ENCODE data around the gene HOXD9. TPM values are rescaled to one million over a fixed set of nuclear protein-coding genes. Genes with fewer than 3 reads are reported as not detected.

The HOXD9 gene
- total RNA-seq, 1 donor from 2014 or later, result not detected

GRCh38 chr2:176084611-176085119 lies 37.9 kb upstream of the HOXD9 start:
- intact Hi-C loops (cut with DNase I), result loop anchor here (5.0 kb wide), 3 partner anchors 82 to 667 kb away; partner anchors contain the start of gene LNPK
- DNase-seq (ENCODE audit: missing footprints), result no peak

GRCh38 chr2:176085120-176085788 lies 37.3 kb upstream of the HOXD9 start:
- intact Hi-C loops (cut with DNase I), result loop anchor here (5.0 kb wide), 1 partner anchor 668 kb away; no protein-coding TSS in a partner anchor
- DNase-seq (ENCODE audit: missing footprints) (no peak), ATAC-seq (no peak)

More at GRCh38 chr2:176084611-176085119, 37.9 kb upstream of the HOXD9 start:
- ATAC-seq, result no peak

GRCh38 chr2:176085861-176086771 lies 36.4 kb upstream of the HOXD9 start:
- intact Hi-C loops (cut with DNase I), result loop anchor here (2.0 to 5.0 kb wide), 2 partner anchors 395 to 669 kb away; no protein-coding TSS in a partner anchor
- DNase-seq (ENCODE audit: missing footprints), result no peak
- ATAC-seq, result peak; percentile 21

DNA sequence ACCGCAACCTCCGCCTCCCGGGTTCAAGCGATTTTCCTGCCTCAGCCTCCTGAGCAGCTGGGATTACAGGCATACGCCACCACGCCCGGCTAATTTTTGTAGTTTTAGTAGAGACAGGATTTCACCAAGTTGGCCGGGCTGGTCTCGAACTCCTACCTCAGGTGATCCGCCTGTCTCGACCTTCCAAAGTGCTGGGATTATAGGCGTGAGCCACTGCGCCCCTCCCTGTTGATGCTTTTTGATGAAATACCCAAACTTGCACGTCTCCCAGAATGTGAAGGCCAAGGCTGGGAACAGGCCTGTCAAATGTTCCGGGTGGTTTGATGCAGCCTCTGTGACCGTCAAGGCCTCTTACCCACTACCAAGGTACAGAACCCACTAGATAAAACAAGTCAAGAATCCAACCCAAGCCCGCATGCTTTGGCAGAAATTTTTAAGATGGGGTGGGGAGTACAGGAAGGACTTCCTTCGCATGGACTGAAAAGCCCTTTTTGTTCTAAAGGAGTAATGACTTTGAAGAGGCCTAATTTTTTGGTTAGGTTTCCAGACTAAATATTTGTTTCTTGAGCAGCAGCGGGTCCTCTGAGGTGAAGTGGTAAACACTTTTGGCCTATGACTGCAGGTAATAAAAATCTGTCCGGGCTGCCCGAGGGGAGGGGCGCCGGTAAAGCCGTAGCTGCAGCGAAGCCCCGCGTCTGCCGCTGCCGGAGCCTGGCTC lies 35.0 kb upstream of the HOXD9 start:
- ATAC-seq (no peak), DNase-seq (ENCODE audit: missing footprints) (no peak)
- intact Hi-C loops (cut with DNase I), result loop anchor here (2.0 to 5.0 kb wide), 2 partner anchors 397 to 670 kb away; no protein-coding TSS in a partner anchor

DNA sequence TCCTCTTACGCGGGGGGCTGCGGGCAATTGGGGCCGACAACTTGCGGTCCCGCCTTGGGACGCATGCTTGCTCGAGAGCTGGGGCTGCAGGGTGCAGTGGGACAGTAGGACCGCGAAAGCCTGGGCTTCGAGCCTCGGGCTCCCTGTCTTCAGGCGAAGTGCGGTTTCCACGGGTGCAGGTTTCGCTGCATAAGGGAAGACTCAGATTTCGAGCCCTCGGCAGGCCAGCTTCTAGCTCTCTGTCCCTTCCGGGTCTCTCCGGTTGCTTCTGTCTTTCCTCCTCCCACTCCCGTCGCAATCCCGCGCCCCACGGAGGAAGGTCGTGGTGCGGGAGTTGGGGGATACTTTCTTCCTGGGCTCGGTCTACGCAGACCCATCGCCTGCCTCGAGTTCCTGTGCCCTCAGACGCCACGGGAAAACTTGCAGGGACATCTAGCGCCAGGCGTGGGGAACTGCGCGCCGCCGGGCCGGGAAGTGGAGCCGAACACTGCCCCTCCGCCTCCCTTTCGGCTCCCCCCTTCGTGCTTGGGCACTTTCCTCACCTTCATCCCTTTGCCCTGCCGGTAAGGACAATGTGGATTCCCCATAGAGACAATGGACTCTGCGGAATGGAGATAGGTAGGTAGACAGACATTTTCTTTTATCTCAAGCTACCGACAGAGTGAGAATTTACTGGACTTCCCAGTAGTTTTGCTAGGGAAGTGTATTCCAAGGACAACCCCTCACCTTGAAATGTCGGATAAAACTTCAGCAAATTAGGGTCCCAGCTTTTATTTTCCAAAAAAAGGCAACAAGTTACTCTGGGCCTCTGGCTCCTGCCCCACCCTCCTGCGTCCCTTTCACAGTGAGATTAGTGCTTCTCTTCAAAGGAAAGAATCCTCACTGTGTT lies 34.2 kb upstream of the HOXD9 start:
- DNase-seq (ENCODE audit: missing footprints), result no peak
- peak; percentile 80 for ATAC-seq
- intact Hi-C loops (cut with DNase I), result loop anchor here (5.0 kb wide), 1 partner anchor 671 kb away; no protein-coding TSS in a partner anchor

DNA sequence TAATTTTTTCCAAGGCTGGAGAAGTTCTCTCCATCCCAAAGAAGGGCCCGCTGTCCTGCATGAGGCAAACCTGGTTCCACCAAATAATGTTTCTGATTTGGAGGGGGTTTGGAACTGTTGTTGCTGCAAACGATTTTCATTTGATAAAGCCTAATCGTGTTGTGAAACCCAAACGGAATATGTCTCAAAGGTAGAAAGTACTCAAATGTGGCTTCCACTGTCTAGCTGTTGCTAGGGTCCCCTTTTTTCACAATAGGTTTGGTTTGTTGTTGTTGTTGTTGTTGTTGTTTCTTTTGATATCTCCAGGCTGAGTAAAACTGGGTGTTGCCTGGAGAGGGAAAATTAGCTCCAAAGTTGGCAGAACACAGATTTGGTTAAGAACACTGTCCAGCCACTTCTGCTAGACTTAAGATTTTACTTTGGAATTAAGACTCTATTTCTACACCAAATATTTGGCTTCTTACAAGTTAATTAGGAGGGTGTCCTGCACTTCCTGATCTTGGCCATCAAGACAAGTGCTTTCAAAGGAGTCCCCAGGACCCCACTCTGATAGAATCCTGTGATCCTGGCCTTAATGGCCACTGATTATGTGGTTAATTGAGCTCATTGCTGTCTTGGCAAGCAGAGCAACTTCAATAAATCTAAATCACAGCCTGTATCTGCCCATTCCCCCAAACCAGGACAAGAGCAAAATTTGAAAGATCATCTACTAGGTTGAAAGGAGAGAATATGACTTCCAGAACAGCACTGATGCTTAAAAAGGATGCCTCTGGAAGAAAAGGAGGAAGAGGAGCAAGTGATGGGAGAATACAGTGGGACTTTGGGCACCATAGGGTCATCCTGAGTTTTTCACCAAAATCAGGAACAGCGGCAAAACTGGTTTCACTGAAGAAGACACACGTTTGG lies 33.3 kb upstream of the HOXD9 start:
- intact Hi-C loops (cut with DNase I), result loop anchor here (5.0 kb wide), 1 partner anchor 672 kb away; no protein-coding TSS in a partner anchor
- DNase-seq (ENCODE audit: missing footprints) (no peak), ATAC-seq (no peak)

DNA sequence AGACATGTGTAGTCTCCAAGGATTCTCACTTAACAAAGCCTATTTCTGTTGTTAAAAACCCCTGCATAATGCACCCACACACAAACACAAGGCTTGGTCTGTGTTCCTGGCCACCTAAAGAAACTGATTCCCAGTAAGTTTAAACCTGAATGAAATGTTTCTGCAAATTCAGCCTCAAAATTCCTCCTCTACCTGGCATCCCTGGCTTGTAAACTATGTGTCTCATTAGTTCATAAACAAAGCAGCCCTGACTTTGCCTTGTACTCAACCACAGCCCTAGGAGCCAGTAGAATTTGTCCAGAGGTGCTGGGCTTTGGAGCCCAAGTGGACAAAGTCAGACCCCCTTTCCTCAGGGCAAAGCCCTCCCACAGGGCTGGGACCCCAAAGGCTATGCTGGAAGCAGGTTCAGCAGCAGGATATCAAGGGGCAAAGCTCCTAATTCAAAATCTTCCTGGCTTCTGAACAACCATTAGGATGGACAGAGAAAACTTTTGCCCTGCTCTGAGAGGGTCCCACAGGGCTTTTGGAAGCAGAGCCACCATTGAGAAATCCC lies 32.6 kb upstream of the HOXD9 start:
- intact Hi-C loops (cut with DNase I), result loop anchor here (5.0 to 10.0 kb wide), 2 partner anchors 673 to 835 kb away; no protein-coding TSS in a partner anchor

GRCh38 chr2:176090862-176091261 lies 31.7 kb upstream of the HOXD9 start:
- DNase-seq (ENCODE audit: missing footprints), result no peak
- intact Hi-C loops (cut with DNase I), result loop anchor here (10.0 kb wide), 1 partner anchor 836 kb away; no protein-coding TSS in a partner anchor
- ATAC-seq, result no peak

More for the DNA sequence above, 32.6 kb upstream of the HOXD9 start:
- ATAC-seq, result no peak
- DNase-seq (ENCODE audit: missing footprints), result no peak

DNA sequence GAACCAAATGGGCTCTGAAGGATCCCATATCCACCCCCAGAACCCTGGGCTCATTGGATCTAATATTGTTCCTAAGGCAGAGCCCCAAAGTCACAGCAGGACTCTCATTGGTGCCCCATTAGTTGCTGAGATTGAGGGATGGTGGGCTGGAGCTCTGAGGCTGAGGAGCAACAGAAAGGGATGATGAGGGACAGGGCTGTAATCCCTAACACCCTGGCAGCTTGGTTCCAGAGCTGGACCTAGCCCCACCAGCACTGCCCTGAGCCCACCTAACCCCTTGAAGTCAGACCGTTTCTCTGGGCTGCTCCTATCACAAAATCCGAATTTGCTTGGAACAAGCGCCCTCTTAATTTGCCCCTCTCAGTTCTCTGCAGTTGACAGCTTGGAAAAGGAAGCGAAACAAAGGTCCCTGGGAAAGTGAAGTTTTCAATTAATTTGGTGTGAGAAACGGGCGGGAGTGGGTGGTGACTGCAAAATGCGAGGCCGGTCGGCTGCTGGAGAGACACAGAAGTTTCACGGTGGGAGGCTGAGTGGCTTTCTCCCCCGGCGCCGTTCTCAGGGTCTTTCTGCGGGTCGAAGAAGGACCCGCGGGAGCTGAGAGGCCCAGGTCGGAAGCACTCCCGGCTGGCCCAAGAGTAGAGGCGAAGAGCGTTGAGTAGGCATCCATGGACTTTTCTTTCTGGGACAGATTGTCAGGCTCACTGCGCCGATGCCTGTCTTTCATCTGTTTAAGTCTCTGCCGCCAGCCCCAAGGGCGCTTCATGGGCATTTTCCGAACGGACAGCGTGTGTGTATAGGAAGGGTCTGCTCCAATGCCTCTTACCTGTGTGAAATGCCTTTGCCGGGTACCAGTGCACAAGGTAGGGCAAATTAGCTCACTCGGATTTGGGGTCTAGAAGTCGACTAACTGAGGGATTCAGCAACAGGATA lies 30.9 kb upstream of the HOXD9 start:
- intact Hi-C loops (cut with DNase I), result loop anchor here (10.0 kb wide), 1 partner anchor 837 kb away; no protein-coding TSS in a partner anchor
- DNase-seq (ENCODE audit: missing footprints), result no peak
- no peak for ATAC-seq

DNA sequence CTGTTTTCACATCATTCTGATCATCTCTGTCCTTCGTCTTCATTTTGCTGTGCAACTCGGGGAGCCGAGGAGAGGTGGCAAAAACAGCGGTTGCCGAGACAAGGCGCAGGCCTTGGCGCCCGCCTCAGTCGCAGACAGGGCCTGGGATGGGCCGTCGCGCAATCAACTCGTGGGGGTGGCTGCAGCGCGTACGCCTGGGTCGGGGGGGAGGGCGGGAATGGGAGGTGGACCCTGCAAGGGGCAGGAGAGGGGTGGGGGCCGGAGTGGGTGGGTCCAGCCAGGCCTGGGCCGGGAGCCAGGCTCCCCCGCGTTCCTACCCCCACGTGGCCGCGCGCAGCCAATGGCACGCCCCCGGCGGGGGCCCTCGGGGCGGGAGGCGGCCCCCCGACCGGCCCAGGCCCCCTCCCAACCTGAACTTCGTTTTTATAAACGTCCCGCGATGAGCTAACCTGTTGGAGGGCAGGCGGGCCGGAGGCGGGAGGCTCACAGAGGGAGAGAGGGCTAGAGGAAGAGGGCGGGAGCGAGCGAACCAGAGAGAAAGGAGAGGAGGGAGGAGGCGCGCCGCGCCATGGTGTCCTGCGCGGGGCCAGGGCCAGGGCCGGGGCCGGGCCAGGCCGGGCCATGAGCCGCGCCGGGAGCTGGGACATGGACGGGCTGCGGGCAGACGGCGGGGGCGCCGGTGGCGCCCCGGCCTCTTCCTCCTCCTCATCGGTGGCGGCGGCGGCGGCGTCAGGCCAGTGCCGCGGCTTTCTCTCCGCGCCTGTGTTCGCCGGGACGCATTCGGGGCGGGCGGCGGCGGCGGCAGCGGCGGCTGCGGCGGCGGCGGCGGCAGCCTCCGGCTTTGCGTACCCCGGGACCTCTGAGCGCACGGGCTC lies 30.0 kb upstream of the HOXD9 start, which contains the start of gene HOXD13:
Gene HOXD13, plus strand, starts transcription at position 452 of the 875 bp plus-strand sequence. Its CDS starts 170 bp downstream, at position 622.
- DNase-seq (ENCODE audit: missing footprints), result no peak
- no peak for ATAC-seq
- intact Hi-C loops (cut with DNase I), result loop anchor here (10.0 kb wide), 1 partner anchor 838 kb away; no protein-coding TSS in a partner anchor

GRCh38 chr2:176093145-176093897 lies 29.2 kb upstream of the HOXD9 start:
- no peak for ATAC-seq

GRCh38 chr2:176093898-176094249 lies 28.6 kb upstream of the HOXD9 start:
- intact Hi-C loops (cut with DNase I), result loop anchor here (10.0 kb wide), 1 partner anchor 839 kb away; no protein-coding TSS in a partner anchor
- ATAC-seq, result no peak
- DNase-seq (ENCODE audit: missing footprints), result no peak

More at GRCh38 chr2:176093145-176093897, 29.2 kb upstream of the HOXD9 start:
- intact Hi-C loops (cut with DNase I), result loop anchor here (10.0 kb wide), 1 partner anchor 839 kb away; no protein-coding TSS in a partner anchor
- DNase-seq (ENCODE audit: missing footprints), result no peak

GRCh38 chr2:176094349-176094748 lies 28.2 kb upstream of the HOXD9 start:
- DNase-seq (ENCODE audit: missing footprints), result no peak
- ATAC-seq, result no peak
- intact Hi-C loops (cut with DNase I), result loop anchor here (10.0 kb wide), 1 partner anchor 840 kb away; no protein-coding TSS in a partner anchor

Data from Right ventricle myocardium inferior (tissue), 1 donor.